HCT116 (cell line): ENCODE data around the gene PIK3IP1.
"Not testable (repeated sequence)": the region's sequence is repeated elsewhere in the genome, so short reads cannot be mapped to it uniquely, and the experiment has no call there.

ENCODE experiments used
- CTCF ChIP-seq, 3 experiments: fragments of 200-600 bp in 1 of 3; sonication (generic) in 1 of 3; IDR thresholded peaks in 2 of 3; conservative IDR thresholded peaks in 1 of 3; 2 replicates each; pipeline ENCODE4 v1.5.1; 2012 to 2017; ENCODE audit warnings: low read depth in 2 of 3, low read length in 2 of 3, antibody characterized with exemption in 1 of 3, borderline replicate concordance in 1 of 3, control low read depth in 1 of 3, mild to moderate bottlenecking in 1 of 3, mixed read lengths in 1 of 3, mixed run types in 1 of 3, moderate library complexity in 1 of 3; ENCODE audit not compliant: insufficient read depth in 1 of 3
- EZH2phosphoT487 ChIP-seq: fragments of 200-600 bp; IDR thresholded peaks from 2 replicates; pipeline ENCODE4 v1.6.1; 2018; ENCODE audit warnings: antibody characterized with exemption, borderline replicate concordance
- SP1 ChIP-seq: IDR thresholded peaks from 2 replicates; pipeline ENCODE4 v1.6.1; 2012; ENCODE audit warnings: low read depth
- ZFX ChIP-seq: fragments of 450-650 bp; IDR thresholded peaks from 2 replicates; pipeline ENCODE4 v1.6.1; 2017

GRCh38 chr22:31314220-31314619 lies 21.9 kb upstream of the PIK3IP1 start:
- TF ChIP-seq ZFX; SP1; CTCF (IDR thresholded peaks at IDR 0.05 in 2 of 3, conservative IDR thresholded peaks at IDR 0.05 in 1 of 3; ENCODE audit: borderline replicate concordance in 1 of 3, insufficient read depth in 1 of 3, low read depth in 2 of 3, low read length in 2 of 3); EZH2phosphoT487: not testable (repeated sequence)
